Activated naive CD8-positive, alpha-beta T cell treated with anti-CD3 and anti-CD28 coated beads, Interleukin-2, amount 50 U/mL, for 24 hours (primary cell): Measurements from ENCODE around the gene FAM24B.
A peak's percentile ranks its signal among the peaks of the same experiment; 100 is the strongest.
"Not testable (repeated sequence)": the region's sequence is repeated elsewhere in the genome, so short reads cannot be mapped to it uniquely, and the experiment has no call there.

Experiments
- ATAC-seq: fragments of 150-1000 bp; cut with Tn5 transposase; one replicate; pipeline ENCODE4 v1.10.0; 2021
- DNase-seq: peaks from one replicate; pipeline ENCODE4 v3.0.0; 2021
- H3K27ac Mint-ChIP-seq: one replicate; pipeline ENCODE4 v1.8.0; 2021; ENCODE audit warnings: mild to moderate bottlenecking, mixed read lengths
- H3K27me3 Mint-ChIP-seq: one replicate; pipeline ENCODE4 v1.8.0; 2021; ENCODE audit warnings: mixed read lengths
- H3K36me3 Mint-ChIP-seq: one replicate; pipeline ENCODE4 v1.8.0; 2021; ENCODE audit warnings: low read depth, mixed read lengths
- H3K4me1 Mint-ChIP-seq: one replicate; pipeline ENCODE4 v1.8.0; 2021; ENCODE audit warnings: mixed read lengths
- H3K4me3 Mint-ChIP-seq: one replicate; pipeline ENCODE4 v1.8.0; 2021; ENCODE audit warnings: mild to moderate bottlenecking, moderate library complexity, mixed read lengths
- H3K9me3 Mint-ChIP-seq: one replicate; pipeline ENCODE4 v1.8.0; 2021; ENCODE audit warnings: mixed read lengths

The FAM24B gene

DNA sequence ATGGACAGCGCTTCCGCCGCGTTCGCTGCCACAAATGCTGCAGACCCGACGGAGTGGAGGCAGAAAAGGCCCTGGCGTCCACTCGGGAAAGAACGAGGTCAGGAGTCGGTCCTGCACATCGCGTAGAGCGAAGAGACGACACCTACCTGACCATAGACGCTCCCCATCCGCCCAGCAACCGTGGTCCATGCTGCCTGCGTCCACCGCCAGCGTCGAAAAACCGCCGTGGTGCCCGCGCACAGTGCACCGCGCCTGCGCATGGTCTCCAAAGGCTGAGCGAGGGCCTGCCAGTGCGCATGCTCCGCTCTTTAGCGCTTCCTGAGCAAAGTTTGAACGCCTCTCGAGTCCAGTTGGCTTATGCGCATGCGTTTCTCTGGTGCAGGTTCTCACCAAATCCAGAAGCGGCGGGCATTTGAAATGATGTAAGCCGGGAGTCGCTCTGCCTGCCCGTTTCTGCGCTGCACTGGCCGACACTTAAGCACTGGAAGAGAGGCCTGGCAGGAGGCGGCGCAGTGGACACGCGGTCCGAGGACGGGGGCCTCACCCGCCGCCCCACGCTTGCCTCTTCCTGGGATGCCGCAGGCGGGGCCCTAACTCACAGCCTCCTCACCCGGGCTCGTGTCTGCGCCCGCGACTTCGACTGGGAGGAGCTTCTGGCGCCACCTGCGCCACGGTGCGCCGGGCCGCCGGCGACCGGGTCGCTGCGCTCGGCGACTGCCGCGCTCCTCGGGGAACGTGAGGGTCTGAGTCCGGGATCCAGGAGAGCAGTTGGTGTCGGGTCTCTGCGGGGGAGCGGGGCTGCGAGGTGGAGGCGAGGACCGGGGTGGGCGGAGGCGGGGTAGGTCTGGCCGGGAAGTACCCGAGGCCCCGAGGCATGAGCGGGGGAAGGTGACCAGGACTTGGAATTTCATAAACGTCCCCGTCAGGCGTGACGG lies at the start of gene FAM24B:
TSS of gene FAM24B (minus strand) at position 243 of the 935 bp plus-strand sequence. CDS start 29,066 bp downstream, outside the sequence.
- Mint-ChIP-seq H3K27ac (peak within 1 kb of the TSS; percentile 94), H3K4me3 (peak within 1 kb of the TSS; percentile 93), H3K9me3 (peaks cover 5% of the 10 kb centered on the region), H3K36me3 (peaks cover 49% of the 10 kb centered on the region), H3K4me1 (peaks cover 69% of the 10 kb centered on the region), H3K27me3 (peaks cover 3% of the 10 kb centered on the region)
- DNase-seq (peak; percentile 93), ATAC-seq (peak; percentile 77)

- Mint-ChIP-seq H3K4me3 (no peak overlapping the region), H3K27ac (no peak overlapping the region)
- no peak for ATAC-seq
Measured at GRCh38 chr10:122915700-122916099, 36.3 kb upstream of the FAM24B start.

GRCh38 chr10:122911889-122912484 lies 32.6 kb upstream of the FAM24B start:
- Mint-ChIP-seq H3K27me3 (peaks cover 8% of the 10 kb centered on the region), H3K9me3 (no peaks in the 10 kb centered on the region), H3K4me3 (no peak overlapping the region), H3K27ac (no peak overlapping the region), H3K4me1 (no peaks in the 10 kb centered on the region), H3K36me3 (no peaks in the 10 kb centered on the region)
- ATAC-seq (no peak), DNase-seq (peak; percentile 65)

More at GRCh38 chr10:122915700-122916099, 36.3 kb upstream of the FAM24B start:
- Mint-ChIP-seq H3K4me1 (no peaks in the 10 kb centered on the region), H3K9me3 (no peaks in the 10 kb centered on the region), H3K27me3 (peaks cover 2% of the 10 kb centered on the region), H3K36me3 (no peaks in the 10 kb centered on the region)
- no peak for DNase-seq

DNA sequence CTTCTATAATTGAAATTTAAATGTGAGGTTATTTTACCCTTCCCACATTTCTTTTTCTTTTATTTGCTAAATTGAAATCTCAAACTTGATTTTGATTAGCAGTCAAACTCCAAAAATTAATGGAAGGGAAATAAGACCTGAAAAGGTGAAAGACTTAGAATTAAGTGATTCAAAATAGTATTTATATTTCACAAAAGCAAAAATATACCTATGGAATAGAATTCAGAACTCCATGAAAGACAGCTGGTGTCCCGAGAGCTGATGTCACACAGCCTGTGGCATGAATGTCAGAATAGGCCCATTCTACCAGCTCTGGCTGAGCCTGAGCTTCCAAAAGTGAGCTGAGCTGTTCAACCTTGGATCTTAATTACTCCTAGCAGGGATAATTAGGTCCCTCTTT lies 30.9 kb upstream of the FAM24B start, which contains the start of gene FAM24A:
TSS of gene FAM24A (plus strand) at position 301 of the 400 bp plus-strand sequence. CDS start 1,025 bp downstream, outside the sequence.
- DNase-seq = no peak
- no peak within 1 kb of the TSS for H3K4me3 Mint-ChIP-seq
- no peak within 1 kb of the TSS for H3K27ac Mint-ChIP-seq
- H3K9me3 Mint-ChIP-seq = no peaks in the 10 kb centered on the region
- no peaks in the 10 kb centered on the region for H3K4me1 Mint-ChIP-seq
- ATAC-seq = no peak
- no peaks in the 10 kb centered on the region for H3K36me3 Mint-ChIP-seq
- H3K27me3 Mint-ChIP-seq = peaks cover 11% of the 10 kb centered on the region

DNA sequence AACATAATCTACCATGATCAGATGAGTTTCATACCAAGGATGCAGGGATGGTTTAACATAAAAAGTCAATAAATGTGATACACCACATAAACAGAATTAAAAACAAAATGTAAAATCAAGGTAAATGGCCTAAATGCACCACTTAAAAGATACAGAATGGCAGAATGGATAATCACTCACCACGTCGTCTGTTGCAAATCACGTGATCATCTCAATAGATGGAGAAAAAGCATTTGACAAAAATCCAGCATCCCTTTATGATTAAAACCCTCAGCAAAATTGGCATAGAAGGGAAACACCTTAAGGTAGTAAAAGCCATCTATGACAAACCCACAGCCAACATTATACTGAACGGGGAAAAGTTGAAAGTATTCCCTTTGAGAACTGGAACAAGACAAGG lies 24.5 kb upstream of the FAM24B start:
- not testable (repeated sequence) for DNase-seq, H3K27ac Mint-ChIP-seq, H3K4me1 Mint-ChIP-seq, ATAC-seq, H3K4me3 Mint-ChIP-seq, H3K36me3 Mint-ChIP-seq
- Mint-ChIP-seq H3K9me3 (peaks cover 23% of the 10 kb centered on the region), H3K27me3 (peaks cover 38% of the 10 kb centered on the region)

- no peaks in the 10 kb centered on the region for H3K9me3 Mint-ChIP-seq
- H3K27ac Mint-ChIP-seq = no peak overlapping the region
- no peak for ATAC-seq
- no peak for DNase-seq
- peaks cover 15% of the 10 kb centered on the region for H3K36me3 Mint-ChIP-seq
- peaks cover 3% of the 10 kb centered on the region for H3K4me1 Mint-ChIP-seq
- H3K4me3 Mint-ChIP-seq = no peak overlapping the region
- H3K27me3 Mint-ChIP-seq = no peaks in the 10 kb centered on the region
Measured at GRCh38 chr10:122894261-122894944, 15.0 kb upstream of the FAM24B start.

- ATAC-seq (no peak), DNase-seq (no peak)
- no peaks in the 10 kb centered on the region for H3K9me3 Mint-ChIP-seq
- H3K27ac Mint-ChIP-seq = no peak overlapping the region
- H3K4me1 Mint-ChIP-seq = peaks cover 30% of the 10 kb centered on the region
- H3K27me3 Mint-ChIP-seq = peaks cover 3% of the 10 kb centered on the region
- H3K4me3 Mint-ChIP-seq = no peak overlapping the region
- H3K36me3 Mint-ChIP-seq = peaks cover 30% of the 10 kb centered on the region
Measured at GRCh38 chr10:122884166-122884565, 4.8 kb upstream of the FAM24B start.

DNA sequence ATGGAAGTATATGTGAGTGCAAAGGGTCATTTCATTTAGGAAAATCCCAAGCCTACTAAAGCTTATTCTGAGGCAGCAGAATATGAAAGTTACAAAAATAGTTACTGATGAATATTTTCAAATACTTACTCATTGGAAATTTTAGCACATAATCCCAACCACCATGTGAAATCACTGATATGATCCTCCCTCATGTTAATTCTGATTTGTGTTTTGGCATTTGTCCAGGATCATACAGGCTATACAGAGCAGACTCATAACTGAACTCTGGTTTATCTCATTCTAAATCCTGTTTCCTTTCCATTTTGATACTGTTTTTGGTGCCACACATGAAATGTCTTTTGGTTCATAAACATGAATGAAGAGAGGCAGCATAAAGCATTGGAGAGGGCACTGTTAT lies 3.4 kb upstream of the FAM24B start:
- H3K27ac Mint-ChIP-seq = peak overlapping the region; percentile 44
- no peak for DNase-seq

GRCh38 chr10:122878799-122879338 lies 512 bp downstream of the FAM24B start:
- H3K9me3 Mint-ChIP-seq = peaks cover 5% of the 10 kb centered on the region
- H3K36me3 Mint-ChIP-seq = peaks cover 55% of the 10 kb centered on the region
- peaks cover 3% of the 10 kb centered on the region for H3K27me3 Mint-ChIP-seq
- H3K27ac Mint-ChIP-seq = peak overlapping the region; percentile 94
- peak overlapping the region; percentile 93 for H3K4me3 Mint-ChIP-seq
- no peak for DNase-seq
- H3K4me1 Mint-ChIP-seq = peaks cover 72% of the 10 kb centered on the region
- peak; percentile 2 for ATAC-seq

More for the DNA sequence above, 3.4 kb upstream of the FAM24B start:
- peaks cover 3% of the 10 kb centered on the region for H3K27me3 Mint-ChIP-seq
- H3K36me3 Mint-ChIP-seq = peaks cover 37% of the 10 kb centered on the region
- peak; percentile 41 for ATAC-seq
- no peaks in the 10 kb centered on the region for H3K9me3 Mint-ChIP-seq
- peak overlapping the region; percentile 31 for H3K4me3 Mint-ChIP-seq
- peaks cover 42% of the 10 kb centered on the region for H3K4me1 Mint-ChIP-seq

- ATAC-seq (peak; percentile 47), DNase-seq (peak; percentile 11)
- Mint-ChIP-seq H3K4me1 (peaks cover 63% of the 10 kb centered on the region), H3K27me3 (peaks cover 3% of the 10 kb centered on the region), H3K4me3 (peak overlapping the region; percentile 93), H3K27ac (peak overlapping the region; percentile 26), H3K9me3 (peaks cover 5% of the 10 kb centered on the region), H3K36me3 (peaks cover 56% of the 10 kb centered on the region)
Measured at GRCh38 chr10:122877264-122877663, 2.1 kb downstream of the FAM24B start.

DNA sequence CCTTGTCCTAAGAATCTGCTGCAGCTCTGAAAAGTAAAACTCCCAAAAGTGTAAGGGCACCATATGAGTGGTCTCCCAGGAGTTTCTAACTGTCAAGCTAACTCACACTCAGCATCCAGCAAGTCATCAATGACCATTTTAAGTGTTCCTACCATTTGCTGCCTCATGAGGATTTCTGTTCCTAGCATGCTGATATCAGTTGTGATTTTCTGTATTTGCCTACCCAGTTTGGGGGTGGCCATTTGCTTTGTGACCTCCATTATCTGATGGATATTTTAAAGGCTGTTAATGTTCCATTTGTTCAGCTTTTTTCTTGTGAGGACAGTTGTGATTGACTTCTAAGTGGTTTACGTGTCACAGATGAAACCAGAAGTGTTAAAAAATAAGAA lies 2.9 kb downstream of the FAM24B start:
- peaks cover 58% of the 10 kb centered on the region for H3K36me3 Mint-ChIP-seq
- no peak overlapping the region for H3K27ac Mint-ChIP-seq
- ATAC-seq = no peak
- peaks cover 3% of the 10 kb centered on the region for H3K27me3 Mint-ChIP-seq
- no peak for DNase-seq
- H3K4me3 Mint-ChIP-seq = no peak overlapping the region
- peaks cover 8% of the 10 kb centered on the region for H3K9me3 Mint-ChIP-seq
- peaks cover 60% of the 10 kb centered on the region for H3K4me1 Mint-ChIP-seq

GRCh38 chr10:122875843-122876466 lies 3.4 kb downstream of the FAM24B start:
- Mint-ChIP-seq H3K27ac (no peak overlapping the region), H3K4me1 (peaks cover 57% of the 10 kb centered on the region), H3K4me3 (no peak overlapping the region), H3K36me3 (peaks cover 58% of the 10 kb centered on the region), H3K9me3 (peaks cover 8% of the 10 kb centered on the region), H3K27me3 (peaks cover 3% of the 10 kb centered on the region)
- ATAC-seq (no peak), DNase-seq (no peak)

GRCh38 chr10:122871947-122872346 lies 7.4 kb downstream of the FAM24B start:
- H3K27ac Mint-ChIP-seq, H3K27me3 Mint-ChIP-seq, DNase-seq, ATAC-seq, H3K4me3 Mint-ChIP-seq: not testable (repeated sequence)
- H3K4me1 Mint-ChIP-seq = peaks cover 47% of the 10 kb centered on the region
- peaks cover 53% of the 10 kb centered on the region for H3K36me3 Mint-ChIP-seq
- peaks cover 12% of the 10 kb centered on the region for H3K9me3 Mint-ChIP-seq

GRCh38 chr10:122868768-122869167 lies 10.6 kb downstream of the FAM24B start:
- H3K27ac Mint-ChIP-seq = not testable (repeated sequence)

More at GRCh38 chr10:122868768-122869167, 10.6 kb downstream of the FAM24B start:
- H3K9me3 Mint-ChIP-seq, DNase-seq, ATAC-seq, H3K4me3 Mint-ChIP-seq, H3K27me3 Mint-ChIP-seq: not testable (repeated sequence)
- H3K4me1 Mint-ChIP-seq = peaks cover 34% of the 10 kb centered on the region
- H3K36me3 Mint-ChIP-seq = peaks cover 33% of the 10 kb centered on the region
